ENCODE measurements around the gene ZNF793.

ZNF793 gene

GRCh38 chr19:37564624-37565369 is 58.1 kb downstream of the ZNF793 start:
- in situ Hi-C loops (cut with HindIII; ENCODE audit: low sequenced_read_pairs) = loop anchor here (5.0 kb wide), 1 partner anchor 152 kb away; no protein-coding TSS in a partner anchor

- in situ Hi-C loops (cut with HindIII; ENCODE audit: low sequenced_read_pairs) = loop anchor here (5.0 kb wide), 1 partner anchor 153 kb away; no protein-coding TSS in a partner anchor
Observed at GRCh38 chr19:37565370-37565669, 58.6 kb downstream of the ZNF793 start.

GRCh38 chr19:37572203-37572602 is 65.5 kb downstream of the ZNF793 start:
- in situ Hi-C loops (cut with HindIII; ENCODE audit: low sequenced_read_pairs) = no loop called here

GRCh38 chr19:37583340-37583739 is 76.6 kb downstream of the ZNF793 start:
- in situ Hi-C loops (cut with HindIII; ENCODE audit: low sequenced_read_pairs) = no loop called here
